Activated T-helper 17 cell treated with anti-CD3 and anti-CD28 coated beads, Interleukin-2, amount 50 U/mL, for 72 hours (primary cell): ENCODE data around the gene SLC6A11. TPM values are rescaled to one million over a fixed set of nuclear protein-coding genes. Genes with fewer than 3 reads are reported as not detected.

Experiments
- ATAC-seq: fragments of 150-1000 bp; cut with Tn5 transposase; replicated peaks from 2 replicates; pipeline ENCODE4 v1.10.0; 2021; ENCODE audit warnings: mild to moderate bottlenecking, moderate library complexity
- H3K27ac Mint-ChIP-seq: one replicate; pipeline ENCODE4 v1.8.0; 2022; ENCODE audit warnings: mixed read lengths
- H3K27me3 Mint-ChIP-seq: one replicate; pipeline ENCODE4 v1.8.0; 2022; ENCODE audit warnings: mixed read lengths
- H3K36me3 Mint-ChIP-seq: one replicate; pipeline ENCODE4 v1.8.0; 2022; ENCODE audit warnings: low read depth, mild to moderate bottlenecking, mixed read lengths
- H3K4me1 Mint-ChIP-seq: one replicate; pipeline ENCODE4 v1.8.0; 2022; ENCODE audit warnings: mixed read lengths
- H3K4me3 Mint-ChIP-seq: one replicate; pipeline ENCODE4 v1.8.0; 2022; ENCODE audit warnings: mild to moderate bottlenecking, mixed read lengths
- H3K9me3 Mint-ChIP-seq: one replicate; pipeline ENCODE4 v1.8.0; 2022; ENCODE audit warnings: mixed read lengths
- total RNA-seq, 2 donors: library from RNA; stranded (reverse); gene quantifications; one replicate each; pipeline ENCODE4 v1.2.3, GENCODE V29; 2022

The SLC6A11 gene
- total RNA-seq, 2 donors from 2014 or later = not detected

DNA sequence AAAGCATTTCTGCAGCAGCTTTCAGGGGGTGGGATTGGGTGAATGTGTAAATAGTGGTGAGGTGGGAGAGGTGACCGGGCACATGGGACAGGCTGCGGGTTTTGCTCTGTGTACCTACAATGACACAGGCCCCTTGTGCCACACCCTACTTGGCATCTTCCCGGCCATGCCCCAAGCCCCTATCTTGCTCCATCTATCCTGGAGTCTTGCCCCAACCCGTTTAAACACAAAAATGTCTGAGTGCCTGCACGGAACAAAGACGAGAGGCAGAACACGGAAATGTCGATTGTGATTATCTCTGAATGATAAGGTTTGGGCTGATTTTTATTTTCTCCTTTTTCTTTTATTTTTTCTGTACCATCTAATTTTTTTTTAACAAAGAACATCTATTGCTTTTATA, 130.5 kb downstream of the SLC6A11 start:
- Mint-ChIP-seq H3K27ac (no peak overlapping the region), H3K4me3 (no peak overlapping the region), H3K27me3 (peaks cover 32% of the 10 kb centered on the region), H3K9me3 (peaks cover 4% of the 10 kb centered on the region), H3K36me3 (no peaks in the 10 kb centered on the region), H3K4me1 (no peaks in the 10 kb centered on the region)
- no peak for ATAC-seq

DNA sequence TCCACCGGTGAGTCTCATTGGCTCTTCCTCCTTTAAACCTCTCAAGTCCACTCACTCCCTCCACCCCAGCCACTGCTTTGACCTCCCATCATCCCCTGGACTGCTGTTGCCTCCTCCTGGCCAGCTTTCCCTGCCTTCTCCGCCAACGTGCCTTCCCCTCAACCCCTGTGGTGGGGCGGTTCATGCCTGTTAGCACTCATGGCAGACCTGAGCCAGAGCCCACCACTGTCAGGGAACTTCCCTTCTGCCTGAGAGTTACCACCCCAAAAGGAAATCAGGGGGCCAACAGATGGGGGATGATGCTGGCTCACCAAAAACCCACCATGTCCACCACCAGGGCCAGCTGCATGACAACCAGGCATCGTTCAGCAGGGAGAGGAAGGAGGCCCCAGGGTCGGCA, 132.3 kb downstream of the SLC6A11 start:
- Mint-ChIP-seq H3K36me3 (no peaks in the 10 kb centered on the region), H3K27me3 (peaks cover 31% of the 10 kb centered on the region), H3K27ac (no peak overlapping the region), H3K9me3 (no peaks in the 10 kb centered on the region), H3K4me3 (no peak overlapping the region), H3K4me1 (no peaks in the 10 kb centered on the region)
- ATAC-seq = no peak

DNA sequence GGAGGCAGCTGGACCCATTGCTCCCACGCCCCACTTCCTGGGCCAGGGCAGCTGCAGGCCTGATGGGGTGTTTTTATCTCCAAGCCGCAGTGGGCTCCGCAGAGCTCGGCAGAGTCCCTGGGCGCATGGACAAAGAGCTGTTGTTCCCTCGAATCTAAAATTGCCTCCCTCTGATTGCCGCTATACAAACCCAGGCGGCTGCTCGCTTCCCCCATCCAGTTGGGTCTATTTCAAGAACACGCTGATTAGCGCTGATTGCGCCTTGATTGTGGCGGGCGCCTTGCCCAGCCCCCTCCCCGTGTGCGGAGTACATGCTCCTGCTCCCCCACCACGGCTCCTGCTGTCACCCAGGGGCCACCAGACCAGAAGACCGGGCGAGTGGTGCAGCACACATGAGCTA, 133.2 kb downstream of the SLC6A11 start:
- no peaks in the 10 kb centered on the region for H3K4me1 Mint-ChIP-seq

DNA sequence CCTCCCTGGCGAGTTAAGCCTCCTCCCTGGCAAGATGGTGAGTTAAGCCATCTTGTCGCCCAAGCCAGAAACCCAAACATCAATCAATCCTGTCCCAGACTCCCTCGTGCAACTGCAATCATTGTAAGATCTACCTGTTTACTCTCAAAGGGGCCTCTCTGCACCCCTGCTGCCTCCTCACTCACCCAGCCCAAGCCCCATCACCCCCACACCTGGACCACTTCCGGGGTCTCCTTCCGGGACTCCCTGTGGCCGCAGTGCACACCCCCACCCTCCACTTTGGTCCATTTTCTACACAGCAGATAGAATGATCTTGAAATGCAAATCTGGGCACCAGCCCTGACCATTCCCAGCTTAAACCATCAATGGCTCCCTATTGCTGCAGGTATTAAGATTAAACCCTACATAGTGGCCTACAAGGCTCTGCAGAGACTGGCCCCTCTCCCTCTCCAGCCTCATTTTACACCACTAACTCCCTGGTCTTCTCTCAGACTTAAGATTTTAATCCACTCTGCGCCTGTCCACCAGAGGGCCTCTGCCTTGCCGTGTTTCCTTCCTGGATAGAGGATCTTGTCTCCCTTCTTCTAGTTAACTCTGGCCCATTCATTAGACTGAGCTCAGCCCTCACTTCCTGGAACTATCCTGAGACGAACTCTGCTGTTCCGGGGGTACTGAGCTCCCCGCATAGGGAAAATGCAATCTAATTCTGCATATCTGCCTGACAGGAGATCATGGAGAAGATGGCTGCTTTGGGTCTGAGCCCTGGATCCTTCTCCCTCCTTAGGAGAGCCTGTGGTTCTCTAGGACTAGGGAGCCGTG, 134.7 kb downstream of the SLC6A11 start:
- no peaks in the 10 kb centered on the region for H3K4me1 Mint-ChIP-seq
- H3K36me3 Mint-ChIP-seq = no peaks in the 10 kb centered on the region
- H3K4me3 Mint-ChIP-seq = no peak overlapping the region
- ATAC-seq = no peak
- no peaks in the 10 kb centered on the region for H3K9me3 Mint-ChIP-seq
- peaks cover 25% of the 10 kb centered on the region for H3K27me3 Mint-ChIP-seq
- H3K27ac Mint-ChIP-seq = no peak overlapping the region

More for the DNA sequence above, 133.2 kb downstream of the SLC6A11 start:
- H3K4me3 Mint-ChIP-seq = no peak overlapping the region
- H3K36me3 Mint-ChIP-seq = no peaks in the 10 kb centered on the region
- no peaks in the 10 kb centered on the region for H3K9me3 Mint-ChIP-seq
- no peak for ATAC-seq
- H3K27me3 Mint-ChIP-seq = peaks cover 31% of the 10 kb centered on the region
- no peak overlapping the region for H3K27ac Mint-ChIP-seq

DNA sequence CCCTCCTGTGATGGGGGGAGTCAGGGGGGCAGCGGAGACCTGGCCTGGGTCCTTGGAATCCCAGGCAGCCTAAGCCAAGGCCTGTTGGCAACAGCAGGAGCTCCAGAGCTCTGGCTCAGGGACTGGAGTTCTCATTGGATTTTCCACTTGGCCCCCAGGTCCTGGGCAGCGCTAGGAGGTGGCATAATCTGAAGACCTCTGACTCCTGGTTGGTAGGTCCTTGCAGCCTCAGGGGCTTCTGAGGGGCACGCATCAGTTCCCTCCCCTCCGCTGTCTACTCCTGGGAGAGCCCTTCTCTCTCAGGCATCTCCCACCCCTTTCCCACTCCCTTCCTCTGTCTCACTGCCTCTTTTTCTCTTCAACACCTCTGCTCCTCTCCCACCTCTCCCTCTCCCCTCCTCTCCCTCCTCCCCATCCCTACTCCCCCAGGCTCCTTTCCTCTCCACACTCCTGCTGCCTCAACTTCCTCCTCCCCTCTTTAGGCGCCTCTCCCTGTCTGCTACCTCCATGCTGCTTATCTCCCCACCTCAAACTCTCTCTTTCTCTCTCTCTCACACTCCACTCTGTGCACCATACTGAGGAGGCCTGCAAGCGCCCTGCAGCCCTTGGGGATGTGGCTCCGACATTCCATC, 135.4 kb downstream of the SLC6A11 start:
- no peak overlapping the region for H3K27ac Mint-ChIP-seq
- H3K4me3 Mint-ChIP-seq = no peak overlapping the region
- no peaks in the 10 kb centered on the region for H3K9me3 Mint-ChIP-seq
- peaks cover 25% of the 10 kb centered on the region for H3K27me3 Mint-ChIP-seq
- no peak for ATAC-seq
- no peaks in the 10 kb centered on the region for H3K4me1 Mint-ChIP-seq
- no peaks in the 10 kb centered on the region for H3K36me3 Mint-ChIP-seq

DNA sequence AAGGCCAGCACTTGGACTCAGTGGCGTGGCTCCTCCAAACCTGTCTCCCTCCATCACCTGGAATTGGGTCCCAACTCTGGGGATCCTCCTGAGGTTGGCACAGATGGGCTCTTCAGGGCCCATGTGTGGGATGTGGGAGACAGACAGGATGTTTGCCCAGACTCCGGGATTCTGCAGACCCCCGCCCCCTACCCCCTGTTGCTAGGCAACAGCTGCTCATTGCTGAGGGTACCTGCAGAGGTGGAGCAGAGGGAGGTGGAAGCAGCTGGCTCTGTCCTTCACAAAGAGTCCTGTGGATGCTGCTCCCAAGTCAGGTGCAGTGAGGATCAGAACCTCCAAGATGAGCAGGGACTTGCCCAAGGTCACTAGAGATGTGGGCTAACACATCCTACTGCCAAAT, 136.5 kb downstream of the SLC6A11 start:
- no peaks in the 10 kb centered on the region for H3K4me1 Mint-ChIP-seq
- ATAC-seq = no peak
- H3K36me3 Mint-ChIP-seq = no peaks in the 10 kb centered on the region
- peaks cover 23% of the 10 kb centered on the region for H3K27me3 Mint-ChIP-seq
- H3K9me3 Mint-ChIP-seq = no peaks in the 10 kb centered on the region
- no peak overlapping the region for H3K4me3 Mint-ChIP-seq
- H3K27ac Mint-ChIP-seq = no peak overlapping the region

DNA sequence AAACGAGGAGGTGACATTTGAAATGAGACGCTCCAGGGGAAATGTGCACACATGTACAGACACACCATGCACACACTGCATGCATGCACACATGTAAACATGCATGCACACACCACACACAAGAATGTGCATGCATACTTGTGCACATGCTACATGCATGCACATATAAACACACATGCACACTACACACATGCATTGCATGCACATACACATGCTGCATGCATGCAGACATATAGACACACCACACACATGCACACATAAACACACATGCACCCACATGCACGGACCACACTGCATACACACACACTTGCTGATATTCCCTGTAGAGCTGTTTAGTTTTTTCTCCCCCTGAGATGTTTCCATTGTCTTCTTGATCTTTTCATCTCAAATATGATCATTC, 138.7 kb downstream of the SLC6A11 start:
- peaks cover 16% of the 10 kb centered on the region for H3K27me3 Mint-ChIP-seq
- no peaks in the 10 kb centered on the region for H3K9me3 Mint-ChIP-seq
- H3K4me1 Mint-ChIP-seq = no peaks in the 10 kb centered on the region
- ATAC-seq = no peak
- H3K4me3 Mint-ChIP-seq = no peak overlapping the region
- H3K36me3 Mint-ChIP-seq = no peaks in the 10 kb centered on the region
- no peak overlapping the region for H3K27ac Mint-ChIP-seq

DNA sequence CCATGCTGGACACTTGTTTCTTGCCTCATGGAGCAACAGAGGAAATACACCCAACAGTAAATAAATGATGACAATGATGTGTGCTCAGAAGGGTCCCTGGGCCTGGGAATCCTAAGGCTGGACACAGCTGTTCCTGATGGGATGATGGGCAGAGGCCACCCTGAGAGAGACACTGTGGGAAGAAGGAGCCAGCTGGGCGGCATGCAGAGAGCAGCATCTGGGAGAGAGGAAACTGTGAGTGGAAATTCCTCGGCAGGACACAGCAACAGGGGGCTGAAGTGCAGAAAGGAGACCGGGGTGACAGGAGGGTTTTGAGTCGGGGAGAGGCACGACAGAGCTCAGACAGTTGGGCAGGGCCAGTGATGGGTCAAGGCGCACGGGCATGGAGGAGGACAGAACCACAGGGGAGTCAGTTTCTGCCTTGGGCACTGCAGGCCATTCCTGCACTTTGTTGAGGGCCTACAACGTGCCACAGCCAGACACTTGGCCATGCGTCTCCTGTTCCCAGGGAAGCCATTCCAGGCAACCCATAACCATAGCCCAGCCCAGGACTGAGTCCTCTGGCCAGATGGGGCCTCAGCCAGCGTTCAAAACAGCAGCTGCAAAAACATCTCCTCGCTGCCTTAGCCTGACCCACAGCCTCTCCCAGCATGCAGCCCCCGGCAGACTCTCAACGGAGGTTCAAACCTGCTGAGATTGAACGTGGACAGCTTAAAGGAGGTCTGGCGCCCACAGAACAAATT, 139.9 kb downstream of the SLC6A11 start:
- H3K9me3 Mint-ChIP-seq = no peaks in the 10 kb centered on the region
- peaks cover 16% of the 10 kb centered on the region for H3K27me3 Mint-ChIP-seq
- no peak for ATAC-seq
- H3K36me3 Mint-ChIP-seq = no peaks in the 10 kb centered on the region
- no peak overlapping the region for H3K27ac Mint-ChIP-seq
- no peaks in the 10 kb centered on the region for H3K4me1 Mint-ChIP-seq
- H3K4me3 Mint-ChIP-seq = no peak overlapping the region

DNA sequence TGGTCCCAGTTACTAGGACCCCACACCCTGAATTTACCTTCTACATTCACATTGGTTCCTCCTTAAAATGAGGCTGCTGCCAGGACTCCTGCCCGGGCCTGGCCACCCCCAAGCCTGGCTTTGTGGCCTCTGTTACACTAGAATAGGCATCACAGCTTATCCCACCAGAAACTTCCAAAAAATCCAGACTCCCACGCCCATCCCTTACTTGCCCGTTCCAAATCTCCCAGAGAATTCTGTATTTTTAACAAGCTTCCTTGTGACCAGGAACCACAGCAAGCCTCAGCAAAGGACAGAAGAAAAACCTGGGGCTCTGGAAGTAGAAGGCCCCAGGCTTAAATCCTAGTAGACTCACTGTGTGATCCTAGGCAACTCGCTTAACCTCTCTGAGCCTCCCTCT, 140.5 kb downstream of the SLC6A11 start:
- Mint-ChIP-seq H3K9me3 (no peaks in the 10 kb centered on the region), H3K4me1 (no peaks in the 10 kb centered on the region), H3K27me3 (peaks cover 15% of the 10 kb centered on the region), H3K36me3 (no peaks in the 10 kb centered on the region), H3K27ac (no peak overlapping the region), H3K4me3 (no peak overlapping the region)
- no peak for ATAC-seq

DNA sequence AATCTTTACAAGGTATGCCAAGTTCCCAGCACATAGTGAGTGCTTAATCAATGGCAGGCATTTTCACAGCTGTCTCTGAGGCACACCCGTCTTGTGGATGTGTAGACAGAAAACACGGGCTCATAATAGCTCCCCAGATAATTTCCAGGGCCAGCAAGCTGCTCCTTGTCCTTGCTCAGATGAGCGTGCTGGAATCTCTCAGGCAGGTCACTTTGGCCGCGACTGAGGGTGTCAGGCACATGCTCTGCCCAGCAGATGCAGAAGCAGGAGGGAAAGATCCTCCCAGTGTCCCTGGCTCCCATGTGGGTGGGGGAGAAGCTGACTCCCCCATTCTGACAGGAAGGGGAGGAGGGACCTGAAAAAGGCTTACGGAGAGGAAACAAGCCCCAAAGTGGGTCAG, 141.0 kb downstream of the SLC6A11 start:
- H3K27me3 Mint-ChIP-seq = peaks cover 11% of the 10 kb centered on the region
- H3K27ac Mint-ChIP-seq = no peak overlapping the region
- no peaks in the 10 kb centered on the region for H3K9me3 Mint-ChIP-seq
- no peak for ATAC-seq
- no peak overlapping the region for H3K4me3 Mint-ChIP-seq
- no peaks in the 10 kb centered on the region for H3K36me3 Mint-ChIP-seq
- no peaks in the 10 kb centered on the region for H3K4me1 Mint-ChIP-seq

DNA sequence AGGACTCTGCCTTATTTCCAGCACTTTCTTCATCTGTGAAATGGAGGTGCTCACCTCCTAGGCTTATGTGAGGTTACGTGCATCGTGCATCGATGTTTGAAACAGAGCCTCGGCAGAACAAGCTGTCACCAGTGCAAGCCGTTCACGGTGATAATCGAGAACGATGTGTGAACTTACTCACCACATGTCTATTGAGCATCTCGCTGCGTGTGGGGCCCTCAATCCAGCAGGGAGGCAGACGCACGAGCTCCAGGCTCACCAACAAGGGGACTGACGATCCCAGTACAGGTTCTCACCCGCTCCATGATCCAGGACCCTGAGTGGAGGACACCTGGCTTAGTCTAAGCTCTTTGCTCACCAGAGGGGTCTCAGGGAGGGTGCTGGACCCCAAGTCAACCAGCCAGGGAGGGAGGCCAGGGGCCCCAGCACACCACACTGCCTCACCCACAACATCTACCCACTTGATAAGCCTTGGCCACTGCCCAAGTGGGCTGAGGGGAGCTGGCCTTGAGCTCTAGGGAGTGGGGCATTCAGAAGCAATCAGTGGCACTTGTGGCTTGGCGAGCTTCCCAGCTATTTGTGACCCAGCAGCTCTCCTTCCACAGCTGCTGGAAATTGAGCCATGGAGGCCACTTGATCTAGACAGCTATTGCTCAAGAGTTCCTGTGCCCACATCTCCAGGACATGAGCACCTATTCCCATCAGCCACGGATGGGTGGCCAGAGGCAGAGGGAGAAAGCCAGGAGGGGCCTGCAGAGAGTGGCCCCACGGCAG, 142.1 kb downstream of the SLC6A11 start:
- no peak overlapping the region for H3K4me3 Mint-ChIP-seq
- no peaks in the 10 kb centered on the region for H3K4me1 Mint-ChIP-seq
- H3K9me3 Mint-ChIP-seq = no peaks in the 10 kb centered on the region
- H3K36me3 Mint-ChIP-seq = no peaks in the 10 kb centered on the region
- H3K27ac Mint-ChIP-seq = no peak overlapping the region
- peaks cover 10% of the 10 kb centered on the region for H3K27me3 Mint-ChIP-seq
- no peak for ATAC-seq

DNA sequence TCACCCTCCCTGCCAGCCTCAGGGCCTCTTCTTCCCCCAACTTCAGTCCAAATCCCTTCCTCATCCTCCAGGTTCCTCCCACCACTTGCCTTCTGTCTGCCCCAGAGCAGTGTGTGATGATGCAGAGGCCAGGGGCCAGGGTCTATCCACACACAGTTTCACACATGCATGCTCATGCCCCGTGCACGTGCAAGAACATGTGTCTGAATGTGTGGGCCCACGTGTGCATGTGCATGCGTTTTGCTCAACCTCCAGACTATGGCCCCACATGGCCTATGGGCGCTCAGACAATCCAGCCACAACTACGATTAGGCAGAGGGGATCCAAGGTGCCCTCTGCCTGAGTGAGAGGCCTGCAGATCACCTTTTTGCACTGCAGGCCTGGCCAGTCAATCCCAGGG, 144.2 kb downstream of the SLC6A11 start:
- Mint-ChIP-seq H3K36me3 (no peaks in the 10 kb centered on the region), H3K9me3 (no peaks in the 10 kb centered on the region), H3K27me3 (peaks cover 13% of the 10 kb centered on the region), H3K4me3 (no peak overlapping the region), H3K27ac (no peak overlapping the region), H3K4me1 (no peaks in the 10 kb centered on the region)
- ATAC-seq = no peak

DNA sequence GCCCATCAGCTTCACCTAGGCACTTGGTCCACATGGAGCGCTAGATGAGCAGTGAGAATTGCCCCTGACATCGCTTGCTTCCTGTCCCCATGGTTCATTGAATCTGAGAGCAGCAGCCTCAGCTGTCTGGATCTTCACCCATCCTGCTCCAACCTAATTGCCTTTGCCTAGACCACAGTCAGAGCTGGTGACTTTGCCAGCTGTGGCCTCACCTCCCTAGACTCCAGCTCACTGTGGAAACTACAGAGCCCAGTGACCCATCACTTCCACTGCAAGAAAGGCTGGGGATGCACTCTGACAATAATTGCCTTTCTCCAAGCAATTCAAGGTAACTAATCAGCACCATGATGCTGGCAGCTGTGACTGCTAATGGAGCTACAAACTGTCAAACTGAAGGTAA, 145.9 kb downstream of the SLC6A11 start:
- Mint-ChIP-seq H3K4me3 (no peak overlapping the region), H3K36me3 (no peaks in the 10 kb centered on the region), H3K4me1 (no peaks in the 10 kb centered on the region), H3K9me3 (no peaks in the 10 kb centered on the region), H3K27me3 (peaks cover 23% of the 10 kb centered on the region), H3K27ac (no peak overlapping the region)
- ATAC-seq = no peak

DNA sequence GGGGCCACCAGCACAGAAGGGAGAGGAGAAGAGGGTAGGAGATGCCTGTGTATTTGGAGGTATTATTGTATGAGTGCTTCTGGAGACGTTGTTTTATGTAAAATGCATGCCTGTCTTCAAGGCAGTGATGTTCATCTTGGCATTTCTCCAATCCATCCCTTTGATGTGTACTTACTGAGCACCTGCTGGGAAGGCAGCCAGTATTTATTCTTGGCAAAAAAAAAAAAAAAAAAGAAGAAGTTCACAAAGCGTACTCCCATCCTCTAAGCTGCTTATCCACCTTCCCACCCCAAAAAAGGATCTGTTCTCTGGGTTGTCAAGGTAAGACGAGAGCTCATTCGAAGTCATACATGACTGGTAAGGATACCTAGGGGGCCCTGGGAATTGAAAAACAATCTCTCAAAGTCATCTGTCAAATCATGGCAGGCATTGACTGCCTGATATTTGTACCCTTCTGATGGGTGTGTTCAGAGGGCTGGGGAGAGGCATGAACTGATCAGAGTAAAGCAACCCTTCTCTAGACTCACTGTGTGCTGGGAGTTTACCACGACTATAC, 146.5 kb downstream of the SLC6A11 start:
- Mint-ChIP-seq H3K4me3 (no peak overlapping the region), H3K36me3 (no peaks in the 10 kb centered on the region), H3K4me1 (no peaks in the 10 kb centered on the region), H3K9me3 (no peaks in the 10 kb centered on the region), H3K27ac (no peak overlapping the region), H3K27me3 (peaks cover 23% of the 10 kb centered on the region)
- no peak for ATAC-seq
